Measurements from ENCODE around the gene RBFOX2.
"Not testable (repeated sequence)": the region's sequence is repeated elsewhere in the genome, so short reads cannot be mapped to it uniquely, and the experiment has no call there.

DNA sequence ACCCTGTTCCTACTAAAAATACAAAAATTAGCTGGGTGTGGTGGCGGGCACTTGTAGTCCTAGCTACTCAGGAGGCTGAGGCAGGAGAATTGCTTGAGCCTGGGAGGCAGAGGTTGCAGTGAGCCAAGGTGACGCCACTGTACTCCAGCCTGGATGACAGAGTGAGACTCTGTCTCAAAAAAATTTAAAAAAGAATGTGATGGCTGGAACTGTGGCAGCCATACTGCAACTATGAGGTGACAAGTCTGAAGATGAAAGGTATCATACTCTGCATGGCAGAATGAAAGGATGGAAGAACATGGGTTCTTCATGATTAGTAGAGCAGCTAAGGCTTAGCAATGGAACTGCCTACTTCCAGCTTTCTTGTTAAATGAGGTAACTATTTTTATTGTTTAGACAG is 42.0 kb upstream of the RBFOX2 start:
- TF ChIP-seq, protein P1, sequence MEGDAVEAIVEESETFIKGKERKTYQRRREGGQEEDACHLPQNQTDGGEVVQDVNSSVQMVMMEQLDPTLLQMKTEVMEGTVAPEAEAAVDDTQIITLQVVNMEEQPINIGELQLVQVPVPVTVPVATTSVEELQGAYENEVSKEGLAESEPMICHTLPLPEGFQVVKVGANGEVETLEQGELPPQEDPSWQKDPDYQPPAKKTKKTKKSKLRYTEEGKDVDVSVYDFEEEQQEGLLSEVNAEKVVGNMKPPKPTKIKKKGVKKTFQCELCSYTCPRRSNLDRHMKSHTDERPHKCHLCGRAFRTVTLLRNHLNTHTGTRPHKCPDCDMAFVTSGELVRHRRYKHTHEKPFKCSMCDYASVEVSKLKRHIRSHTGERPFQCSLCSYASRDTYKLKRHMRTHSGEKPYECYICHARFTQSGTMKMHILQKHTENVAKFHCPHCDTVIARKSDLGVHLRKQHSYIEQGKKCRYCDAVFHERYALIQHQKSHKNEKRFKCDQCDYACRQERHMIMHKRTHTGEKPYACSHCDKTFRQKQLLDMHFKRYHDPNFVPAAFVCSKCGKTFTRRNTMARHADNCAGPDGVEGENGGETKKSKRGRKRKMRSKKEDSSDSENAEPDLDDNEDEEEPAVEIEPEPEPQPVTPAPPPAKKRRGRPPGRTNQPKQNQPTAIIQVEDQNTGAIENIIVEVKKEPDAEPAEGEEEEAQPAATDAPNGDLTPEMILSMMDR (IDR thresholded peaks at IDR 0.05; ENCODE audit: control extremely low read depth in 1 of 3, insufficient read depth in 1 of 3, low read depth in 1 of 3, low read length in 3 of 3), result not testable (repeated sequence)
- TF ChIP-seq BRCA1 (IDR thresholded peaks at IDR 0.05; ENCODE audit: low read depth, low read length); POLR2AphosphoS5 (IDR thresholded peaks at IDR 0.05; ENCODE audit: low read depth, low read length); EZH2 (IDR thresholded peaks at IDR 0.05; ENCODE audit: low read depth, low read length, severe bottlenecking); POLR2A (IDR thresholded peaks at IDR 0.05; ENCODE audit: control extremely low read depth in 1 of 2, low read depth in 2 of 2, low read length in 2 of 2); TBP (IDR thresholded peaks at IDR 0.05; ENCODE audit: low read depth, low read length); SP2 (IDR thresholded peaks at IDR 0.05; ENCODE audit: low read length); SUZ12 (IDR thresholded peaks at IDR 0.05; ENCODE audit: low read length); TAF1 (IDR thresholded peaks at IDR 0.05; ENCODE audit: low read depth, low read length): not testable (repeated sequence)

Data from H1 (cell line).